ENCODE measurements around the gene MAN2C1.

MAN2C1 gene

DNA sequence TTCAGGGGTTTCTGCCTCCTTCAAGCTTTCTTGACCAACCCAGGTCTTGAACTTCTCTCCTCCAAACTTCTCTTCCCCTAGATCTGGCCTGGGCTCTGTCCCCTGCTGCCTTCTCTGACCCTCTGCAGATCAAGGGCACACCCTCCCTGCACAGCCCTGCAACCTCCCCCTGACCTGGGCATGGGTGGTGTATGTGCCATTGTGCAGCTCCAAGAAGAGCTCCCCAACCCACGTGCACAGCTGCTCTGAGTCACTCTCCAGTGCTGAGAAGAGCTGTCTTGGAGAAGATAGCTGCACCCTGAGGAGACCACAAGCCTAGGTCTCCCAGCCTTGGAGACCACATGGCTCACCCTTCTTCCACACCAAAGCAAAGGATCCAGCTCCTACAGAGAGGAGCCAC, 8.0 kb downstream of the MAN2C1 start:
- TF ChIP-seq, protein P1, sequence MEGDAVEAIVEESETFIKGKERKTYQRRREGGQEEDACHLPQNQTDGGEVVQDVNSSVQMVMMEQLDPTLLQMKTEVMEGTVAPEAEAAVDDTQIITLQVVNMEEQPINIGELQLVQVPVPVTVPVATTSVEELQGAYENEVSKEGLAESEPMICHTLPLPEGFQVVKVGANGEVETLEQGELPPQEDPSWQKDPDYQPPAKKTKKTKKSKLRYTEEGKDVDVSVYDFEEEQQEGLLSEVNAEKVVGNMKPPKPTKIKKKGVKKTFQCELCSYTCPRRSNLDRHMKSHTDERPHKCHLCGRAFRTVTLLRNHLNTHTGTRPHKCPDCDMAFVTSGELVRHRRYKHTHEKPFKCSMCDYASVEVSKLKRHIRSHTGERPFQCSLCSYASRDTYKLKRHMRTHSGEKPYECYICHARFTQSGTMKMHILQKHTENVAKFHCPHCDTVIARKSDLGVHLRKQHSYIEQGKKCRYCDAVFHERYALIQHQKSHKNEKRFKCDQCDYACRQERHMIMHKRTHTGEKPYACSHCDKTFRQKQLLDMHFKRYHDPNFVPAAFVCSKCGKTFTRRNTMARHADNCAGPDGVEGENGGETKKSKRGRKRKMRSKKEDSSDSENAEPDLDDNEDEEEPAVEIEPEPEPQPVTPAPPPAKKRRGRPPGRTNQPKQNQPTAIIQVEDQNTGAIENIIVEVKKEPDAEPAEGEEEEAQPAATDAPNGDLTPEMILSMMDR (IDR thresholded peaks at IDR 0.05) = no peak

DNA sequence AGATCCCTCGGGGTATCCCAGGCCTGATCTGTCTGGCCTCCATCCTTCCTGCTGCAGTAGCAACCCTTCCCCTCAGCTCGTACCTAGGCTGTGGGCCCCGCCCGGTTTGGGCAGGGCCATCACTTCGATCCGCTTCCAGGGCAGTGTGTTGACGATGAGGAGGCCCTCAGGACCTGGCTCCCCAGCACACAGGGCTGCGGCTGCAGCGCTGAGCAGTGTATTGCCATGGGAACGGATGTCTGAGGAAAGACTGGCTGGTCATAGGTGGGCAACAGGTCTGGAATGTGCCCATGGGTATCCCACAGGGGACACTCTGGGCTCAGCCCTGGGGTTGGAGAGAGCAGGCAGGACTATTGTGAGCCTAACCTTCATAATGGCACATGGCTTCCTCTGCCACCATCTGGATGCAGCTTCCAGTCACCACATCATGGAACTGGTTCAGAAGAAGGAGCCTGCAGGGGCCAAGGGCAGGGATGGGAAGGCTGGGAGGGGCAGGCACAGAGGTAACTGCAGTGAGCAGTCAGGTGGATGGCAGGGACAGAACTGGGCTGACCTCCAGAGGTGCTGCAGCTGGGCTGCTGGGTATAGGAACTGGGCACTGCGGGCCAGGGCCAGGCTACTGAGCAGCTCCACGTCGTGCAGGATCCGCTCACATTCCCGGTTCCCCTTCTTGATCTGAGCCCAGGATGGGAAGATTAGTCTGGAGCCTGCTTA, 8.7 kb downstream of the MAN2C1 start:
- TF ChIP-seq, protein P1 (IDR thresholded peaks at IDR 0.05) = no peak

DNA sequence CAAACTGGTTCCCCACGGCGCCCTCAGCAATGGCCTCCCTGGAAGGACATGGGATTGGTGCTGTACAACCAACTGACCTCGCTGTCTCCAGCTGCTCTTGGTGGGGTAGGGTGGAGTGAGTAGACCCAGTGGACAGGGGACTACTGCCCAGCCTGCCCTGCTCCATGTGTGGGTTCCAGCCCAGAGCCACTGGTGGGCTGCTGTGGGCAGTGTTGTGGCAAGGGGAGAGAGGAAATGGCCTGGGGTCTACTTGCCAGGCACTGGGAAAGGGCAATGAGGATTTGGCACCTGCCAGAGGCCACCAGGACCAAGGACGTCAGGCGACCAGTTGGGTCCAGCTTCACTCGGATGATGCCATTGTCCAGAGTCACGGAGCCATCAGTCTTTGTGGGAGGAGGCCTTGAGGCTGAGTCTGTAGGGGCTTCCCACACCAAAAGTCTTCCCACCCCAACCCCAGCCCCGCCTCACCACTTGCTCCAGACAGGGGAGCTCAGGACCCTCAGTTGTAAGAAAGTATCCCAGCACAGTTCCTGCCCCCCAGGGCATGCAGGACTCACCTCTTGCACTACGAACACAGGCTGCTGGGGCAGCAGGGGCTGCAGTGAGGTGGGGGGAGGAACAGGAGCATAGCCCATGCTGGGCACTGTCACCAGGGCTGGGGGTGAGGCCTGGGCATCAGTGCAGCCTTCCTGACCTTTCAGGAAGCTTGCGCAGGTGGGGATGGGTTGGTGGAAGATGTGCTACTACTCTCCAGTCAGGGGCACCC, 9.5 kb downstream of the MAN2C1 start:
- TF ChIP-seq, protein P1 (IDR thresholded peaks at IDR 0.05) = no peak

DNA sequence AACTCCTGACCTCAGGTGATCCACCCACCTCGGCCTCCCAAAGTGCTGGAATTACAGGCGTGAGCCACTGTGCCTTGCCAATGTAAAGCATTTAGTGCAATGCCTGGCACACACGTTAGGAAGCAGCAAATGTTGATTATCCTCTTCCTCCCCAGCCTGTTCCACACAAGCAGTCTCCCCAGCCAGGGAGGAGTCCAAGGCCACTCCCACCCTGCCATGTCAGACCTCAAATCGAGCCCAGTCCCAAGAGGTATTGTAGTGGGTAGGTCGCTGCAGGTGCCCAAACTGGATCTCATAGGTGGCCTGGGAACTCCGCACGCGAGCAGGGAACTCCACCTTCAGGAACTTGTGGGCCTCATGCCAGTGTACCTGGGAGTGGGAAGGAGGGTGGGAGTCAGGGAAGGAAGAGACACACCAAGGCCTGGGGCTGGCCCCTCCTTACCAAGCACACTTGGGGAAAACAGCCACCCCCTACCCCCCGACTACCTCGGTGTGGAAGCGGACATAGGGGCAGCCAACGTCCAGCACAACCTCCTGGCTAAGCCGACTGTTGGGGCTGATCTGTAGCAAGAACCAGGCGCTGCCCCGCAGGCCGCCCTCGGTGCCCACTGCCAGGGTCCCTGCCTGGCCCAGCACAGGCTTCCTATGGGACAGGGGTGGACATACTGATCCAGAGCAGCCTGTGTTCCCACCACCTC, 10.3 kb downstream of the MAN2C1 start:
- TF ChIP-seq, protein P1 (IDR thresholded peaks at IDR 0.05) = no peak

DNA sequence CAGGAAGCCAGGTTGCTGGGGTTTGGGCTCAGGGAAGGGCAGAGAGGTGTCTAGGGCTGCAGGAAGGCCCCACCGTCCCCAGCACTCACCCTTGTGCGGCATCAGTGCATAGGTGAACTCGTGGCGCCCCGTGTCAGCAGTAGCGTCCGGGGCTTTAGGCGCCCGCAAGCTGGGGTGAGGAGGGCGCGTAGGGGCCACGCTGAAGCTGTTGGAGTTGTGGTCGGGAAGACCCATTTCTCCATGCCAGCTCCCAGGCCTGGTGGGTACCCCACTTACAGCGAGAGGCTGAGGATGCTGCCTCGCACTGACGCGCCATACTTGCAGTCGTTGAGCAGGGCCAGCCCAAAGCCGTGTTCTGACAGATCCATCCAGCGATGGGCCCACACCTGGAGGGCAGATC, 11.9 kb downstream of the MAN2C1 start:
- TF ChIP-seq, protein P1 (IDR thresholded peaks at IDR 0.05) = no peak

DNA sequence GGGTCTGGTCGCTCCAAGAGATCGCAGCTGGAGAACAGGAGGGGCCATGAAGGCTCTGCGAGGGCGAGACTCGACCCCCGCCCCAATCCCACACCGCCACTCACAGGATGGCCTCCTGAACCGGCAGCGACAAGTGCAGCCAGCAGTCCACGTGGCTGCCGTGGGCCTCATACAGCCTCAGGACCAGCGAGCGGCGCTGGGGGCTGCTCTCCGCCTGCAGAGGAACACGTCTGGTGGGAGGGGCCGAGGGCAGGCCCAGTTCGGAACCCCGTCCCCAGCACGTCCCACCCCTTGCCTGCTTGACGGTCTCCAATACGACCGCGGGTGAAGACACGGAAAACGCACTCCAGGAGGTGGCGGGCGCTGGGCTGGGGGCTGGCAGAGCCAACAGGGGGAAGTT, 12.4 kb downstream of the MAN2C1 start:
- TF ChIP-seq, protein P1 (IDR thresholded peaks at IDR 0.05) = no peak

DNA sequence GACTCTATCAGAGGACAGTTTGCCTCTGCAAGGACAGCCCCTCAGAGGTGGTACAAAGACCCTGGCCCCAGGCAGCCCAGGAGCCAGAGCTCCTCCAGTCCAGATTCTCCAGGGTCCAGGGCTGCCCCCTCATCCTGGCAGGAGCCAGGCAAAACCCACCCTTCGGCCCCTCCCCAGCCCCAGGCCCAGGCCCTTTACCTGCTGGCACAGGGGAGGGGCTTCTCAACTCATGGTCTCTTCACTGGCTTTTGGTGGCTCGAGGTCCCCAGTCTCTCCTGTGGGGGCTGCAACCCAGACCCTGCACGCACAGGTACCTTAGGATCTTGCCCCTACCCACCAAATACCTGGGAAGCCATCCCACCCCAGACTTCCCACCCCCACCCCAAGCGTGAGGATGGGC, 13.0 kb downstream of the MAN2C1 start:
- TF ChIP-seq, protein P1 (IDR thresholded peaks at IDR 0.05) = no peak
